Measurements from ENCODE around the gene LUC7L.
"Not testable (repeated sequence)": the region's sequence is repeated elsewhere in the genome, so short reads cannot be mapped to it uniquely, and the experiment has no call there.

LUC7L gene

DNA sequence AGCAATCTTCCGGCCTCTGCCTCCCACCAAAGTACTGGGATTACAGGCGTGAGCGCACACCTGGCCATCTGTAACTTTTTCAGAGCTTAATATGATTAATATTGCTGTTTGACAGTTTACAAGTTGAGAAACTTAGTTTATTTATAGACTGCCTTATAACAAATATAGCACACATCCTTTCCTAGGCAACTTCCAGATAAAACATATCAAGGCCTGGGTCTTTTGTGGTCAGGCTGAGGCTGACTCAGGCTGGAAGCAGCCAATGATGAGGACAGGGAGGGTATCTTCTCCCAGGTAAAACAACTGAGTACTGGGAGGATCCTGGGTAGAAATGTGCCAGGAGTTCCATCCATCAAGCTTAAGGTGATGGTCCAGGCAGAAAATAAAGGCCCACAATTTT is 16.2 kb downstream of the LUC7L start:
- Histone ChIP-seq H3K79me2 (ENCODE audit: insufficient read depth, low read length) (peaks cover 92% of the 10 kb centered on the region), H3K36me3 (ENCODE audit: insufficient read depth, low read length) (peaks cover 97% of the 10 kb centered on the region), H3K9ac (ENCODE audit: low read depth, low read length) (no peak overlapping the region), H2AFZ (ENCODE audit: low read depth, low read length) (no peak overlapping the region), H3K4me2 (ENCODE audit: insufficient read depth, low read length) (no peak overlapping the region), H3K4me3 (ENCODE audit: low read depth in 1 of 2, low read length in 2 of 2) (no peak overlapping the region), H3K9me3 (ENCODE audit: insufficient read depth, low read length, severe bottlenecking) (no peaks in the 10 kb centered on the region), H4K20me1 (ENCODE audit: insufficient read depth, low read length) (peaks cover 58% of the 10 kb centered on the region), H3K4me1 (ENCODE audit: insufficient read depth, low read length) (no peaks in the 10 kb centered on the region), H3K27ac (ENCODE audit: low read length) (no peak overlapping the region), H3K27me3 (ENCODE audit: insufficient read depth, low read length, poor library complexity) (no peaks in the 10 kb centered on the region)
- ATAC-seq (ENCODE audit: insufficient read depth, low read depth) (no peak), DNase-seq (no peak)
- no peak for TF ChIP-seq EZH2 (IDR thresholded peaks at IDR 0.05; ENCODE audit: borderline replicate concordance, low read depth, low read length, severe bottlenecking)
- TF ChIP-seq, protein P1, sequence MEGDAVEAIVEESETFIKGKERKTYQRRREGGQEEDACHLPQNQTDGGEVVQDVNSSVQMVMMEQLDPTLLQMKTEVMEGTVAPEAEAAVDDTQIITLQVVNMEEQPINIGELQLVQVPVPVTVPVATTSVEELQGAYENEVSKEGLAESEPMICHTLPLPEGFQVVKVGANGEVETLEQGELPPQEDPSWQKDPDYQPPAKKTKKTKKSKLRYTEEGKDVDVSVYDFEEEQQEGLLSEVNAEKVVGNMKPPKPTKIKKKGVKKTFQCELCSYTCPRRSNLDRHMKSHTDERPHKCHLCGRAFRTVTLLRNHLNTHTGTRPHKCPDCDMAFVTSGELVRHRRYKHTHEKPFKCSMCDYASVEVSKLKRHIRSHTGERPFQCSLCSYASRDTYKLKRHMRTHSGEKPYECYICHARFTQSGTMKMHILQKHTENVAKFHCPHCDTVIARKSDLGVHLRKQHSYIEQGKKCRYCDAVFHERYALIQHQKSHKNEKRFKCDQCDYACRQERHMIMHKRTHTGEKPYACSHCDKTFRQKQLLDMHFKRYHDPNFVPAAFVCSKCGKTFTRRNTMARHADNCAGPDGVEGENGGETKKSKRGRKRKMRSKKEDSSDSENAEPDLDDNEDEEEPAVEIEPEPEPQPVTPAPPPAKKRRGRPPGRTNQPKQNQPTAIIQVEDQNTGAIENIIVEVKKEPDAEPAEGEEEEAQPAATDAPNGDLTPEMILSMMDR (IDR thresholded peaks at IDR 0.05; ENCODE audit: borderline replicate concordance, extremely low read depth, low read length, poor library complexity, severe bottlenecking) = no peak

DNA sequence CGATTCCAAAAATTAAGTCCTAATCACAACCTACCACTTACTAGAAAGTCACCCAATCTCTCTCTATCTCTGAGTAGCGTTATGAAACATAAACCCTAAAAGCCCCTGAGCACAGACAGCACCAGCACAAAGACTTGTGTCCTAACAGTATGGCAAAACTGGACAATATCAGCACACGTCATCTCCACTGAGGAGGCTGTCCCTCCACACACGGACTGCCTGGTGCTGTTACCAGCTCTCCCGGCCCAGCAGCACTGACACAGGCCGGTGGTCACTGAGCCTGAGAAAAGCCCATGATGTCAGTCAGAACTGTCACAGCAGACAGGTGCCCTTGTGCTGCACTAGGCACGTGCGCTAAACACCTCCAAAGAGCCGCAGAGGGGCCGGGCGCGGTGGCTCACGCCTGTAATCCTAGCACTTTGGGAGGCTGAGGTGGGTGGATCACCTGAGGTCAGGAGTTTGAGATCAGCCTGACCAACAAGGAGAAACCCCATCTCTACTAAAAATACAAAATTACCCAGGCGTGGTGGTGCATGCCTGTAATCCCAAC is 17.5 kb downstream of the LUC7L start:
- H3K36me3 ChIP-seq (ENCODE audit: insufficient read depth, low read length) = peaks cover 96% of the 10 kb centered on the region
- H3K79me2 ChIP-seq (ENCODE audit: insufficient read depth, low read length) = peaks cover 83% of the 10 kb centered on the region
- not testable (repeated sequence) for DNase-seq; H3K9ac ChIP-seq (ENCODE audit: low read depth, low read length); H3K9me3 ChIP-seq (ENCODE audit: insufficient read depth, low read length, severe bottlenecking); H3K4me1 ChIP-seq (ENCODE audit: insufficient read depth, low read length); H3K4me2 ChIP-seq (ENCODE audit: insufficient read depth, low read length); H3K4me3 ChIP-seq (ENCODE audit: low read depth in 1 of 2, low read length in 2 of 2); ATAC-seq (ENCODE audit: insufficient read depth, low read depth); H3K27me3 ChIP-seq (ENCODE audit: insufficient read depth, low read length, poor library complexity); H2AFZ ChIP-seq (ENCODE audit: low read depth, low read length); H3K27ac ChIP-seq (ENCODE audit: low read length)
- peaks cover 58% of the 10 kb centered on the region for H4K20me1 ChIP-seq (ENCODE audit: insufficient read depth, low read length)

DNA sequence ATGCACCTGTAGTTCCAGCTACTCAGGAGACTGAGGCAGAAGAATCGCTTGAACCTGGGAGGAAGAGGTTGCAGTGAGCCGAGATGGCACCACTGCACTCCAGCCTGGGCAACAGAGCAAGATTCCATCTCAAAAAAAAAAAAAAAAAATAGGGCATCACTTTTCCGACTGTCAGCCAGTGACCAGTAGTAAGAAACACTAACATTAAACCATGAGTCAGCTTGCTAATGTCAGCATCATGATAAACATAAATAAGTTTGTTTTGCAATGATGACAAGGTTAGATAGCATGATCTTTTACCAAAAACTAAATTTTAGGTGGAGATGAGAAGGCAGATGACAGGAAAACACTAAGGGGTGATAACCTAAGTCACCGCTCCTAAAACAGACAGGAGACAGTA is 19.9 kb downstream of the LUC7L start:
- H4K20me1 ChIP-seq (ENCODE audit: insufficient read depth, low read length) = peaks cover 55% of the 10 kb centered on the region
- not testable (repeated sequence) for H3K27ac ChIP-seq (ENCODE audit: low read length); H3K9ac ChIP-seq (ENCODE audit: low read depth, low read length); DNase-seq; H2AFZ ChIP-seq (ENCODE audit: low read depth, low read length); H3K4me3 ChIP-seq (ENCODE audit: low read depth in 1 of 2, low read length in 2 of 2); H3K4me1 ChIP-seq (ENCODE audit: insufficient read depth, low read length); H3K27me3 ChIP-seq (ENCODE audit: insufficient read depth, low read length, poor library complexity); ATAC-seq (ENCODE audit: insufficient read depth, low read depth); H3K9me3 ChIP-seq (ENCODE audit: insufficient read depth, low read length, severe bottlenecking); H3K4me2 ChIP-seq (ENCODE audit: insufficient read depth, low read length)
- H3K79me2 ChIP-seq (ENCODE audit: insufficient read depth, low read length) = peaks cover 69% of the 10 kb centered on the region
- peaks cover 96% of the 10 kb centered on the region for H3K36me3 ChIP-seq (ENCODE audit: insufficient read depth, low read length)

DNA sequence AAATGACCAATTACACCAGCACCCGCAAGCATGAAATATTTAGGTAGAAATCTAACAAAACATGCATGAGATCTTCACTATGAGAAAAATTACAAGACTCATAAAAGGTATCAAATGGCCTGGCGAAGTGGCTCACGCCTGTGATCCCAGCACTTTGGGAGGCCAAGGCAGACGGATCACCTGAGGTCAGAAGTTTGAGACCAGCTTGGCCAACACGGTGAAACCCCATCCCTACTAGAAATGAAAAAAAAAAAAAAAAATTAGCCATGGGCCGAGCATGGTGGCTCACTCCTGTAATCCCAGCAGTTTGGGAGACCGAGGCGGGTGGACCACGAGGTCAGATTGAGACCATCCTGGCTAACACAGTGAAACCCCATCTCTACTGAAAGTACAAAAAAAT is 25.2 kb downstream of the LUC7L start:
- not testable (repeated sequence) for H3K9ac ChIP-seq (ENCODE audit: low read depth, low read length); H3K27ac ChIP-seq (ENCODE audit: low read length); H3K4me2 ChIP-seq (ENCODE audit: insufficient read depth, low read length); H3K4me1 ChIP-seq (ENCODE audit: insufficient read depth, low read length); H2AFZ ChIP-seq (ENCODE audit: low read depth, low read length); DNase-seq; H3K4me3 ChIP-seq (ENCODE audit: low read depth in 1 of 2, low read length in 2 of 2); H3K27me3 ChIP-seq (ENCODE audit: insufficient read depth, low read length, poor library complexity); H3K9me3 ChIP-seq (ENCODE audit: insufficient read depth, low read length, severe bottlenecking); ATAC-seq (ENCODE audit: insufficient read depth, low read depth)
- Histone ChIP-seq H4K20me1 (ENCODE audit: insufficient read depth, low read length) (peaks cover 22% of the 10 kb centered on the region; the same call in 1 of the 2 replicates), H3K36me3 (ENCODE audit: insufficient read depth, low read length) (peaks cover 92% of the 10 kb centered on the region), H3K79me2 (ENCODE audit: insufficient read depth, low read length) (peaks cover 34% of the 10 kb centered on the region; the same call in 1 of the 2 replicates)

DNA sequence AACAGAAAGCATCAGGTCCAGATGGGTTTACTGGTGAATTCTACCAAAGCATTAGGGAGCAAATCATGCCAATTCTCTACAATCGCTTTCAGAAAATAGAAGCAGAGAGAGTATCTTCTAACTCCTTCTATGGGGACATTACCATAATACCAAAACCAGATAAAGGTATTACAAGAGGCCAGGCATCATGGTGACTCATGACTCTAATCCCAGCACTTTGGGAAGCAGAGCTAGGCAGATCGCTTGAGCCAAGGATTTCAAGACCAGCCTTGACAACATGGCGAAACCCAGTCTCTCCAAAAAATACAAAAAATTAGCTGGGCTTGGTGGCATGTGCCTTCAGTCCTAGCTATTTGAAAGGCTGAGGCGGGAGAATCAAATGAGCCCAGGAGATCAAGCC is 26.0 kb downstream of the LUC7L start:
- DNase-seq (no peak), ATAC-seq (ENCODE audit: insufficient read depth, low read depth) (no peak)
- peaks cover 30% of the 10 kb centered on the region; the same call in 1 of the 2 replicates for H3K79me2 ChIP-seq (ENCODE audit: insufficient read depth, low read length)
- H3K36me3 ChIP-seq (ENCODE audit: insufficient read depth, low read length) = peaks cover 92% of the 10 kb centered on the region
- TF ChIP-seq EZH2 (IDR thresholded peaks at IDR 0.05; ENCODE audit: borderline replicate concordance, low read depth, low read length, severe bottlenecking) = no peak
- TF ChIP-seq, protein P1 (IDR thresholded peaks at IDR 0.05; ENCODE audit: borderline replicate concordance, extremely low read depth, low read length, poor library complexity, severe bottlenecking) = no peak
- H4K20me1 ChIP-seq (ENCODE audit: insufficient read depth, low read length) = peaks cover 20% of the 10 kb centered on the region; the same call in 1 of the 2 replicates
- no peaks in the 10 kb centered on the region for H3K4me1 ChIP-seq (ENCODE audit: insufficient read depth, low read length)
- H3K4me2 ChIP-seq (ENCODE audit: insufficient read depth, low read length) = no peak overlapping the region
- H3K9me3 ChIP-seq (ENCODE audit: insufficient read depth, low read length, severe bottlenecking) = no peaks in the 10 kb centered on the region
- H2AFZ ChIP-seq (ENCODE audit: low read depth, low read length) = no peak overlapping the region
- no peak overlapping the region for H3K4me3 ChIP-seq (ENCODE audit: low read depth in 1 of 2, low read length in 2 of 2)
- H3K27ac ChIP-seq (ENCODE audit: low read length) = no peak overlapping the region
- no peaks in the 10 kb centered on the region for H3K27me3 ChIP-seq (ENCODE audit: insufficient read depth, low read length, poor library complexity)
- no peak overlapping the region for H3K9ac ChIP-seq (ENCODE audit: low read depth, low read length)

Measured in DND-41 (cell line).